ENCODE results near the gene LCN15. TPM values are rescaled to one million over a fixed set of nuclear protein-coding genes. Genes with fewer than 3 reads are reported as not detected.

Gene LCN15
- polyA plus RNA-seq, 1 donor (not counting 4 experiments of a cell fraction or from before 2014, with no cell fraction given): not detected

- no peak for FAIRE-seq
- H3K27ac ChIP-seq (ENCODE audit: control insufficient read depth, insufficient read depth, low read length): no peak overlapping the region
- dilution Hi-C loops (cut with MboI; ENCODE audit: extremely low pct_ligation_motif_present, low sequenced_read_pairs): no loop called here
Observed at GRCh38 chr9:136732444-136733178, 31.7 kb downstream of the LCN15 start.

GRCh38 chr9:136729926-136730325, 34.4 kb downstream of the LCN15 start:
- Histone ChIP-seq H3K36me3 (ENCODE audit: control insufficient read depth in 2 of 2, extremely low read depth in 1 of 2, insufficient read depth in 2 of 2, low read length in 2 of 2) (peaks cover 13 to 17% of the 10 kb centered on the region in 2 experiments), H3K27me3 (ENCODE audit: control insufficient read depth, extremely low read depth, insufficient read depth, low read length) (no peaks in the 10 kb centered on the region), H4K20me1 (ENCODE audit: control insufficient read depth, extremely low read depth, insufficient read depth, low read length) (peaks cover 20% of the 10 kb centered on the region), H3K9me1 (ENCODE audit: control insufficient read depth, extremely low read depth, insufficient read depth, low read length) (no peaks in the 10 kb centered on the region), H3K79me2 (ENCODE audit: control insufficient read depth, insufficient read depth, low read length) (peaks cover 38% of the 10 kb centered on the region), H3K4me3 (ENCODE audit: control insufficient read depth in 2 of 3, extremely low read depth in 1 of 3, insufficient read depth in 2 of 3, low read depth in 1 of 3, low read length in 3 of 3) (no peak overlapping the region), H3K9me3 (ENCODE audit: control insufficient read depth, low read depth, low read length) (no peaks in the 10 kb centered on the region), H3K4me2 (ENCODE audit: control insufficient read depth, extremely low read depth, insufficient read depth, low read depth, low read length) (no peak overlapping the region), H3K27ac (ENCODE audit: control insufficient read depth, insufficient read depth, low read length) (no peak overlapping the region), H3K9ac (ENCODE audit: control insufficient read depth, extremely low read depth, insufficient read depth, low read length) (no peak overlapping the region), H3K4me1 (ENCODE audit: control insufficient read depth, extremely low read depth, insufficient read depth, low read length) (peaks cover 25% of the 10 kb centered on the region), H2AFZ (ENCODE audit: control insufficient read depth, low read length) (no peak overlapping the region)
- DNase-seq (ENCODE audit: low read depth, low spot score) (no peak), FAIRE-seq (no peak)
- TF ChIP-seq EZH2 (IDR thresholded peaks at IDR 0.05; ENCODE audit: low read length) (no peak), CTCF (optimal IDR thresholded peaks at IDR 0.05 in 1 of 3, IDR thresholded peaks at IDR 0.05 in 1 of 3, conservative IDR thresholded peaks at IDR 0.05 in 1 of 3; ENCODE audit: extremely low read depth in 1 of 3, insufficient read depth in 2 of 3, low read length in 3 of 3) (no peak)
- dilution Hi-C loops (cut with MboI; ENCODE audit: extremely low pct_ligation_motif_present, low sequenced_read_pairs): no loop called here

More at GRCh38 chr9:136732444-136733178, 31.7 kb downstream of the LCN15 start:
- Histone ChIP-seq H4K20me1 (ENCODE audit: control insufficient read depth, extremely low read depth, insufficient read depth, low read length) (no peaks in the 10 kb centered on the region), H3K4me2 (ENCODE audit: control insufficient read depth, extremely low read depth, insufficient read depth, low read depth, low read length) (no peak overlapping the region), H2AFZ (ENCODE audit: control insufficient read depth, low read length) (no peak overlapping the region), H3K9me3 (ENCODE audit: control insufficient read depth, low read depth, low read length) (no peaks in the 10 kb centered on the region), H3K4me3 (ENCODE audit: control insufficient read depth in 2 of 3, extremely low read depth in 1 of 3, insufficient read depth in 2 of 3, low read depth in 1 of 3, low read length in 3 of 3) (no peak overlapping the region), H3K4me1 (ENCODE audit: control insufficient read depth, extremely low read depth, insufficient read depth, low read length) (peaks cover 8% of the 10 kb centered on the region), H3K9me1 (ENCODE audit: control insufficient read depth, extremely low read depth, insufficient read depth, low read length) (no peaks in the 10 kb centered on the region), H3K27me3 (ENCODE audit: control insufficient read depth, extremely low read depth, insufficient read depth, low read length) (no peaks in the 10 kb centered on the region), H3K9ac (ENCODE audit: control insufficient read depth, extremely low read depth, insufficient read depth, low read length) (no peak overlapping the region), H3K79me2 (ENCODE audit: control insufficient read depth, insufficient read depth, low read length) (peaks cover 16% of the 10 kb centered on the region), H3K36me3 (ENCODE audit: control insufficient read depth in 2 of 2, extremely low read depth in 1 of 2, insufficient read depth in 2 of 2, low read length in 2 of 2) (no peaks in the 10 kb centered on the region)
- TF ChIP-seq EZH2 (IDR thresholded peaks at IDR 0.05; ENCODE audit: low read length) (no peak), CTCF (optimal IDR thresholded peaks at IDR 0.05 in 1 of 3, IDR thresholded peaks at IDR 0.05 in 1 of 3, conservative IDR thresholded peaks at IDR 0.05 in 1 of 3; ENCODE audit: extremely low read depth in 1 of 3, insufficient read depth in 2 of 3, low read length in 3 of 3) (no peak)
- DNase-seq (ENCODE audit: low read depth, low spot score): no peak

All from keratinocyte (primary cell).